BE2C (cell line): ENCODE measurements around the gene RBM38.

Experiments
- DNase-seq: peaks from one replicate; pipeline ENCODE4 v3.0.0-alpha.2; 2020
- H3K27me3 ChIP-seq: fragments of 250-450 bp; sonication (Bioruptor Pico); 2 replicates; pipeline ENCODE4 v1.5.1; 2020; ENCODE audit warnings: mild to moderate bottlenecking
- H3K36me3 ChIP-seq: fragments of 250-450 bp; sonication (Bioruptor Pico); 2 replicates; pipeline ENCODE4 v1.5.1; 2020; ENCODE audit warnings: mild to moderate bottlenecking
- H3K4me1 ChIP-seq: fragments of 250-450 bp; sonication (Bioruptor Pico); 2 replicates; pipeline ENCODE4 v1.5.1; 2020
- H3K4me3 ChIP-seq: 2 replicates; pipeline ENCODE4 v1.5.1; 2011; ENCODE audit warnings: low read depth, low read length
- H3K9me3 ChIP-seq: fragments of 250-450 bp; sonication (Bioruptor Pico); 2 replicates; pipeline ENCODE4 v1.5.1; 2020
- CTCF ChIP-seq: IDR thresholded peaks from 2 replicates; pipeline ENCODE4 v1.5.1; 2012; ENCODE audit warnings: mild to moderate bottlenecking, low read depth, low read length

RBM38 gene

DNA sequence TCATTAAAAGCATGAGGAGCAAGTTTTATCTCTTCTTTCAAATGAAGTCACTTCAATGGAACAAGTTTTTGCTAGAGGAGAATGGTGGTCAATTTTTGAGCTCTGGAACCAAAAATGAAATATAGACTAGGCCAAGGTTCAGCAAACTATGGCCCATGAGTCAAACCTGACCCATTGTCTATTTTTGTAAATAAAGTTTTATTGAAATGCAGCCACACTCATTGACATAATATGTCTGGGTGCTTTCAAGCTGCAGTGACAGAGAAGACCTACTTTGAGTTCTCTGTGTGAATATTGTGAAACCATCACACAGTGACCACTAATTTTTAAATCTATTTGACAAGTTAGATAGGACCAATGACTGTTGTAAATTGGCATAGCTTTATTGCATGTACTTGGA is 26.7 kb upstream of the RBM38 start:
- Histone ChIP-seq H3K36me3 (peaks cover 42% of the 10 kb centered on the region), H3K4me1 (no peaks in the 10 kb centered on the region), H3K4me3 (no peak overlapping the region), H3K9me3 (no peaks in the 10 kb centered on the region), H3K27me3 (no peaks in the 10 kb centered on the region)
- no peak for TF ChIP-seq CTCF
- DNase-seq, result no peak

DNA sequence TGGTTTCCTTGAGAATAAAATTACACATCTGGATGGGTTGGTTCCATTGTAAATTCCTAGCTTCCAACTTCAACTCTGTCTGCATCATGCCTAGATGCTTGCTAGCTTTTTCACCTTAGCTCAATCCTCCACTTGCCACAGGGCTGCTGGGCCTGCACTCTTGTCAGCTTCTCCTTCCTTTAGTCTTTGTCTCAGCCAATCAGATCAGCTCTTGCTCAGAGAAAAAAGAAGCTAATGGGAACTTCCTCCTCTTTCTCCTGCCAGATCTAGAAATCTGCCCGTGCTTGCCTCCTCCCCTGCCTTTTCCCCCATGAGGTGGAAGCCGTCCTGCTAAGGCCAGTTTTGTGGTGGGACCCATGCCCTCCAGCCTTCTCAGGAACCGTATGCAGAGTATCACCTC is 21.6 kb upstream of the RBM38 start:
- TF ChIP-seq CTCF, result no peak
- peaks cover 89% of the 10 kb centered on the region for H3K36me3 ChIP-seq

GRCh38 chr20:57370316-57370715 is 20.9 kb upstream of the RBM38 start:
- H3K36me3 ChIP-seq, result peaks cover 92% of the 10 kb centered on the region

More for the DNA sequence above, 21.6 kb upstream of the RBM38 start:
- Histone ChIP-seq H3K27me3 (no peaks in the 10 kb centered on the region), H3K4me3 (no peak overlapping the region), H3K4me1 (no peaks in the 10 kb centered on the region), H3K9me3 (no peaks in the 10 kb centered on the region)
- no peak for DNase-seq

DNA sequence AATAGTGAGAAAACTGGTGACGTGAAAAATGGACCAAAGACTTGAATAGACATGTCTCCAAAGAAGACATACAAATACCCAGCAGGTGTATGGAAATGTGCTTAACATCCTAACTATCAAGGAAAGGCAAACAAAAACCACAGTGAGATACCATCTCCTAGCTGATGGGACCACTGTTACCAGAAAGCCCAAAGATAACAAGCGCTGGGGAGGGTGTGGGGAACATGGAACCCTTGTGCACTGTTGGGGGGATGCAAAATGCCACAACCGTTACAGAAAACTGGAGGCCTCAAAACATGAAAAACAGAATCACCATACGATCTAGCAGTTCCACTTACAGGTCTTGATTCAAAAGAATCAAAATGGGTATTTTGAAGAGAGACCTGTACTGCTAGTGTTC is 19.8 kb upstream of the RBM38 start:
- H3K4me3 ChIP-seq, result no peak overlapping the region
- peaks cover 93% of the 10 kb centered on the region for H3K36me3 ChIP-seq
- no peak for TF ChIP-seq CTCF
- no peaks in the 10 kb centered on the region for H3K27me3 ChIP-seq
- H3K9me3 ChIP-seq, result no peaks in the 10 kb centered on the region
- no peaks in the 10 kb centered on the region for H3K4me1 ChIP-seq
- DNase-seq, result no peak

More at GRCh38 chr20:57370316-57370715, 20.9 kb upstream of the RBM38 start:
- H3K27me3 ChIP-seq, result no peaks in the 10 kb centered on the region
- TF ChIP-seq CTCF, result no peak
- no peaks in the 10 kb centered on the region for H3K4me1 ChIP-seq
- no peak for DNase-seq
- no peaks in the 10 kb centered on the region for H3K9me3 ChIP-seq
- no peak overlapping the region for H3K4me3 ChIP-seq

DNA sequence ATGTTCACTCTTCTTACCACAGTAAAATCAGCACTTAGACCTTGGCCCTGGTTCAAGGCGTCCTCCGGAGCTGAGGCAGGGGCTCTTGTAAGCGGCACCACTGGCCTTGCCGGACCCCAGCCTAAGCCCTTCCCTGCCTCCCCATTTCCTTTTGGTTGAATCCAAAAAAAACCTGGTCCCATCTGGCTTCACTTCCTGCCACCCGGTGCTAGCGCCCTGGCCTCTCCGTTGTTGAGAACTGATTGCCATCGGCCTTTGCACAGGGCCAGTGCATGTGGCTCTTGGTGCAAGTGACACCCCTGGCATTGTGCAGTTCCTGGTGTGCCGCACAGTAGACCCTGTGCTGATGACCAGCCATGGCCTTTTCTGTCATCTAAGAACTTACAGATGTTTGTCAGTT is 19.0 kb upstream of the RBM38 start:
- H3K9me3 ChIP-seq, result no peaks in the 10 kb centered on the region
- H3K4me3 ChIP-seq, result no peak overlapping the region
- peaks cover 95% of the 10 kb centered on the region for H3K36me3 ChIP-seq
- no peak for TF ChIP-seq CTCF
- no peak for DNase-seq
- H3K27me3 ChIP-seq, result no peaks in the 10 kb centered on the region
- H3K4me1 ChIP-seq, result no peaks in the 10 kb centered on the region

DNA sequence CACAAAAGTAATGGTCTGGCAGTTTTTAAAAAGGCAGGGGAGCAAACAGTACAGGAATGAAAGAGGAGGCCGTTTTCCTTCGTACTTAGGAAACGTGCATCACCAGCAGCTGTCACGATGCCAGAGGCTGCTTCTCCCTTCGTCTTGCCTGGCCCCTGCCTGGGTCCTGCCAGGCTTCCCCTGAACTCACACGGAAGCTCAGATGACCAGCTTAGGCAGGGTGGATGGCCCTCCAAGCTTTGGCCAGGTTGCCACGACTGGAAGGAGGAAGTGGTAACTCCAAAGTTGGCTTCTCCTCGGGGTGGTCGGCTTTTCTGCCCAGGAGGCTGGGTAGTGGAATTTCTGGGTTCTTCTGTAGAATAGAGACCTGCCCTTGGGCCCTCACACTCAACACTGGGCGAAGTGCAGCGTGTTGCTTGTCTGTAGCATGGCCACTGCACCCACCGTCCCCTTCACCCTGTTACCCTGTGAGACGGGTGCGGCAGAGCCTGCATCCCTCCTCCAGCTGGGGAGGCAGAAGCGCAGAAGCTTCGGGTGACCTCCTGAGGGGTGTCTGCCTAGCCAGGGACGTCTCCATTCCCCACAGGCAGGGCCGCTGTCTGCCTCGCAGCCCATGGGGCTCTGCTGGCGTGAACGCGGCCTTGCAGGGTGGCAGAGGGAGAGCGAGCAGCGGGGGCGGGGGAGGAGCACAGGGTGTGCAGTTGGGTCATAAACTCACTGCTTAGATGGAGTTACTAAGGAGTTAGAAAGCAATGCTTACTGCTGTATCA is 18.4 kb upstream of the RBM38 start:
- DNase-seq, result no peak
- TF ChIP-seq CTCF, result no peak
- peaks cover 98% of the 10 kb centered on the region for H3K36me3 ChIP-seq
- no peaks in the 10 kb centered on the region for H3K9me3 ChIP-seq
- H3K4me1 ChIP-seq, result no peaks in the 10 kb centered on the region
- no peaks in the 10 kb centered on the region for H3K27me3 ChIP-seq
- H3K4me3 ChIP-seq, result no peak overlapping the region
